SK-N-SH (cell line): Measurements from ENCODE around the gene SRRM1. TPM values are rescaled to one million over a fixed set of nuclear protein-coding genes. Genes with fewer than 3 reads are reported as not detected.

Source experiments
- CTCF ChIA-PET: fragments of 300-600, 350-600 bp; formaldehyde crosslinking; extraction: SDS; loops from one replicate; lab custom pipeline; 2021; lab: Yijun Ruan, JAX
- POLR2A ChIA-PET: fragments of 350-600 bp; sonication (Branson Sonifier 250); formaldehyde crosslinking; extraction: SDS; loops from one replicate; lab custom pipeline; 2020; ENCODE audit warnings: antibody characterized with exemption, inconsistent platforms; lab: Yijun Ruan, JAX
- DNase-seq: peaks from one replicate; pipeline ENCODE4 v3.0.0; 2012
- H2AFZ ChIP-seq: fragments of 200-600 bp; sonication (generic); 2 replicates; pipeline ENCODE4 v1.8.1; 2016; ENCODE audit warnings: antibody characterized with exemption, mild to moderate bottlenecking, low read depth
- H3F3A ChIP-seq: fragments of 200-600 bp; sonication (generic); replicated peaks from 2 replicates; pipeline ENCODE3; 2016; ENCODE audit warnings: antibody characterized with exemption, mild to moderate bottlenecking; ENCODE audit not compliant: insufficient read depth
- H3K27ac ChIP-seq, 2 experiments: fragments of 200-500 bp in 1 of 2; fragments of 200-600 bp in 1 of 2; sonication (Bioruptor generic) in 1 of 2; sonication (generic), shearing (Covaris generic) in 1 of 2; 2 replicates each; pipeline versions ENCODE4 v1.5.1 to v1.6.1; 2014 to 2016; ENCODE audit warnings: low read depth in 2 of 2, inconsistent platforms in 1 of 2, low read length in 1 of 2, mild to moderate bottlenecking in 1 of 2, mixed read lengths in 1 of 2
- H3K27me3 ChIP-seq: fragments of 200-600 bp; sonication (generic), shearing (Covaris generic); 2 replicates; pipeline ENCODE4 v1.6.1; 2016; ENCODE audit warnings: mixed run types; ENCODE audit not compliant: insufficient read depth
- H3K36me3 ChIP-seq, 2 experiments: fragments of 200-500 bp in 1 of 2; fragments of 200-600 bp in 1 of 2; sonication (Bioruptor generic) in 1 of 2; sonication (generic) in 1 of 2; replicated peaks in 1 of 2; 2 replicates each; pipeline versions ENCODE3 to v1.5.1; 2014 to 2016; ENCODE audit warnings: low read length in 1 of 2, mild to moderate bottlenecking in 1 of 2; ENCODE audit not compliant: insufficient read depth in 2 of 2, control insufficient read depth in 1 of 2
- H3K4me1 ChIP-seq, 2 experiments: fragments of 200-500 bp in 1 of 2; fragments of 200-600 bp in 1 of 2; sonication (Bioruptor generic) in 1 of 2; sonication (generic), shearing (Covaris generic) in 1 of 2; 2 replicates each; pipeline versions ENCODE4 v1.5.1 to v1.6.1; 2014 to 2016; ENCODE audit warnings: low read depth in 1 of 2, low read length in 1 of 2, mixed run types in 1 of 2; ENCODE audit not compliant: insufficient read depth in 2 of 2, control insufficient read depth in 1 of 2
- H3K4me2 ChIP-seq: fragments of 200-600 bp; sonication (generic), shearing (Covaris generic); 2 replicates; pipeline ENCODE4 v1.6.1; 2017; ENCODE audit warnings: mixed run types
- H3K4me3 ChIP-seq, 2 experiments: fragments of 200-500 bp in 1 of 2; fragments of 200-600 bp in 1 of 2; sonication (Bioruptor generic) in 1 of 2; sonication (generic), shearing (Covaris generic) in 1 of 2; 2 replicates each; pipeline versions ENCODE4 v1.5.1 to v1.8.1; 2014 to 2016; ENCODE audit warnings: low read depth in 2 of 2, inconsistent platforms in 1 of 2, low read length in 1 of 2, mild to moderate bottlenecking in 1 of 2, mixed read lengths in 1 of 2, moderate library complexity in 1 of 2
- H3K79me2 ChIP-seq: fragments of 200-600 bp; sonication (generic); 2 replicates; pipeline ENCODE4 v1.8.1; 2017; ENCODE audit warnings: mild to moderate bottlenecking; ENCODE audit not compliant: insufficient read depth
- H3K9ac ChIP-seq: fragments of 200-600 bp; sonication (generic); 2 replicates; pipeline ENCODE4 v1.6.1; 2017; ENCODE audit warnings: mixed run types
- H3K9me2 ChIP-seq: fragments of 200-600 bp; sonication (generic); 2 replicates; pipeline ENCODE4 v1.6.1; 2017; ENCODE audit warnings: mixed run types
- H3K9me3 ChIP-seq: fragments of 200-600 bp; sonication (generic); 2 replicates; pipeline ENCODE4 v1.6.1; 2017; ENCODE audit warnings: mixed run types, mild to moderate bottlenecking, moderate library complexity
- H4K20me1 ChIP-seq: fragments of 200-600 bp; sonication (generic); 2 replicates; pipeline ENCODE4 v1.6.1; 2017; ENCODE audit warnings: mild to moderate bottlenecking, mixed run types; ENCODE audit not compliant: insufficient read depth
- CHD2 ChIP-seq: fragments of 150-350 bp; IDR thresholded peaks from 2 replicates; pipeline ENCODE4 v1.6.1; 2018; ENCODE audit warnings: low read length; ENCODE audit not compliant: partially characterized antibody
- EZH2phosphoT487 ChIP-seq: fragments of 200-600 bp; sonication (generic); IDR thresholded peaks from 2 replicates; pipeline ENCODE4 v1.6.1; 2017; ENCODE audit warnings: low read depth, mixed run types, mild to moderate bottlenecking, antibody characterized with exemption, moderate library complexity, borderline replicate concordance
- FOXM1 ChIP-seq: IDR thresholded peaks from 2 replicates; pipeline ENCODE4 v1.4.0; 2012; ENCODE audit warnings: low read depth, mild to moderate bottlenecking
- IRF3 ChIP-seq: fragments of 150-350 bp; IDR thresholded peaks from 2 replicates; pipeline ENCODE4 v1.6.1; 2016; ENCODE audit warnings: mild to moderate bottlenecking, low read depth, low read length
- MAX ChIP-seq: IDR thresholded peaks from 2 replicates; pipeline ENCODE4 v1.4.0; 2012; ENCODE audit warnings: low read depth
- MEF2A ChIP-seq: IDR thresholded peaks from 2 replicates; pipeline ENCODE4 v1.4.0; 2012; ENCODE audit warnings: low read depth, borderline replicate concordance
- NRF1 ChIP-seq: IDR thresholded peaks from 2 replicates; pipeline ENCODE4 v1.6.1; 2012; ENCODE audit warnings: low read depth, mild to moderate bottlenecking, low read length
- PBX3 ChIP-seq: IDR thresholded peaks from 2 replicates; pipeline ENCODE4; 2012
- RAD21 ChIP-seq: IDR thresholded peaks from 2 replicates; pipeline ENCODE4 v1.6.1; 2012; ENCODE audit warnings: mild to moderate bottlenecking, low read length
- REST ChIP-seq: IDR thresholded peaks from 2 replicates; pipeline ENCODE4 v1.6.1; 2012; ENCODE audit warnings: mild to moderate bottlenecking, low read depth, low read length, moderate library complexity
- RXRA ChIP-seq: IDR thresholded peaks from 2 replicates; pipeline ENCODE4 v1.4.0; 2012; ENCODE audit warnings: low read depth, mild to moderate bottlenecking, borderline replicate concordance
- TAF1 ChIP-seq: IDR thresholded peaks from 2 replicates; pipeline ENCODE4 v1.6.1; 2012; ENCODE audit warnings: low read depth, mild to moderate bottlenecking, low read length, moderate library complexity, borderline replicate concordance
- TCF12 ChIP-seq: IDR thresholded peaks from 2 replicates; pipeline ENCODE4 v1.4.0; 2012
- TEAD4 ChIP-seq: IDR thresholded peaks from 2 replicates; pipeline ENCODE4 v1.4.0; 2012; ENCODE audit warnings: mild to moderate bottlenecking, borderline replicate concordance; ENCODE audit not compliant: insufficient read depth
- YY1 ChIP-seq: IDR thresholded peaks from 2 replicates; pipeline ENCODE4 v1.4.0; 2012; ENCODE audit warnings: low read depth, mild to moderate bottlenecking
- WGBS: methylation state at CpG from one replicate; pipeline ENCODE4 v1.1.6; 2017; ENCODE audit warnings: low lambda C conversion rate; 5-methylcytosine and 5-hydroxymethylcytosine counted together
- polyA plus RNA-seq, 3 experiments: library from polyadenylated mRNA; depleted of rRNA; stranded (reverse); fragments of >200 nt; gene quantifications; 2 replicates each; pipeline ENCODE4 v1.2.3, GENCODE V29; 2012

SRRM1 gene
- polyA plus RNA-seq, 1 of the 3 experiments (the other 2 are of a cell fraction) = 52.3 TPM

GRCh38 chr1:24709791-24710441 is 66.8 kb downstream of the SRRM1 start:
- DNase-seq = no peak
- Histone ChIP-seq H2AFZ (no peak overlapping the region), H3K4me2 (no peak overlapping the region), H3K9me3 (no peaks in the 10 kb centered on the region), H3K36me3 (no peaks in the 10 kb centered on the region), H3K4me1 (peaks cover 0 to 7% of the 10 kb centered on the region in 2 experiments; a peak in 2 of 4 replicates), H3K9ac (no peak overlapping the region), H3K27ac (no peak overlapping the region)
- ChIA-PET CTCF (interaction anchor here (0.7 to 1.4 kb wide), 3 partner anchors 21 to 348 kb away, joined by 3 read pairs; no protein-coding TSS in a partner anchor), POLR2A (no interaction called here)
- WGBS = 79% methylated on average over 5 of the region's 5 CpGs
- TF ChIP-seq CHD2 (no peak), REST (no peak), NRF1 (no peak), RXRA (no peak), TCF12 (no peak), MEF2A (no peak), EZH2phosphoT487 (no peak), RAD21 (no peak), TAF1 (no peak), TEAD4 (no peak), PBX3 (no peak)
- TF ChIP-seq, all 33 proteins: peak for 0
- no peaks in the 10 kb centered on the region for H3K79me2 ChIP-seq
- peaks cover 20% of the 10 kb centered on the region for H3F3A ChIP-seq
- no peaks in the 10 kb centered on the region for H3K9me2 ChIP-seq
- no peak overlapping the region for H3K4me3 ChIP-seq
- no peaks in the 10 kb centered on the region for H3K27me3 ChIP-seq
- no peaks in the 10 kb centered on the region for H4K20me1 ChIP-seq

GRCh38 chr1:24711329-24711728 is 68.2 kb downstream of the SRRM1 start:
- Histone ChIP-seq H2AFZ (no peak overlapping the region), H3K27me3 (no peaks in the 10 kb centered on the region), H3K9me3 (no peaks in the 10 kb centered on the region), H3K9me2 (no peaks in the 10 kb centered on the region), H3K27ac (no peak overlapping the region), H3F3A (peaks cover 13% of the 10 kb centered on the region), H3K4me3 (no peak overlapping the region), H3K79me2 (no peaks in the 10 kb centered on the region), H3K4me2 (no peak overlapping the region), H4K20me1 (no peaks in the 10 kb centered on the region), H3K36me3 (no peaks in the 10 kb centered on the region), H3K4me1 (peaks cover 0 to 5% of the 10 kb centered on the region in 2 experiments; a peak in 1 of 4 replicates), H3K9ac (no peak overlapping the region)
- ChIA-PET POLR2A (no interaction called here), CTCF (interaction anchor here (1.4 kb wide), 2 partner anchors 23 to 124 kb away, joined by 3 to 6 read pairs; no protein-coding TSS in a partner anchor)
- WGBS = 87% methylated on average over 4 of the region's 4 CpGs
- no peak for DNase-seq
- no peak for TF ChIP-seq NRF1
- TF ChIP-seq FOXM1 = no peak
- TF ChIP-seq IRF3 = no peak
- no peak for TF ChIP-seq TEAD4
- TF ChIP-seq MAX = no peak
- TF ChIP-seq RAD21 = no peak
- no peak for TF ChIP-seq YY1
- no peak for TF ChIP-seq REST
